ENCODE results near the gene GAB2.

GAB2 gene

DNA sequence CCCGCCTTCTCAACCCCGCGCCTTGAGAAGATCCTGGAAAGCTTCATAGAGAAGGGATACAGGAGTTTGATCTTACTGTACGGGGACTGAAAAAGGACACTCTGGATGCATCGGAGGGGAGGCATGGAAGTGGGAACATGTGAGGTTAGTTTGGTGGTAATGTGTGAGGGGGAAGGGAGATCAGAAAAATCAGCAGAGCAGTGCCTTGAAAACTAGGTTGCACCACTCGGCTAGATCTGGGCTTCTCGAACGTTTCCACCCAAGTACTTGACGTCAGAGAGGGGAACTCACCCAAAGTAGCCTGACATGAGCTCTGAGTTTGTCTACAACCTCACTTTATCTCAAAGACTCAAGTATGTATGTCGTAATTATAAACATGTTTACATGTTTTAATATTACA lies 214.4 kb downstream of the GAB2 start:
- no peak overlapping the region for H3K9ac ChIP-seq (ENCODE audit: low read depth in 1 of 2, low read length in 2 of 2)
- H3K9me3 ChIP-seq (ENCODE audit: control insufficient read depth in 2 of 2, low read length in 2 of 2): no peaks in the 10 kb centered on the region
- H3K27me3 ChIP-seq (ENCODE audit: control insufficient read depth in 2 of 2, insufficient read depth in 2 of 2, low read length in 2 of 2): no peaks in the 10 kb centered on the region
- H3K4me1 ChIP-seq (ENCODE audit: control insufficient read depth in 2 of 2, insufficient read depth in 2 of 2, low read length in 2 of 2): peaks cover 0 to 3% of the 10 kb centered on the region in 2 donors
- peak overlapping the region in 1 of 2 donors; percentile 2 for H3K27ac ChIP-seq (ENCODE audit: low read depth in 2 of 2, low read length in 2 of 2)
- peaks cover 0 to 21% of the 10 kb centered on the region in 2 donors for H3K36me3 ChIP-seq (ENCODE audit: control insufficient read depth in 2 of 2, insufficient read depth in 2 of 2, low read length in 2 of 2)
- no peak overlapping the region for H3K4me3 ChIP-seq (ENCODE audit: low read length in 2 of 2)

DNA sequence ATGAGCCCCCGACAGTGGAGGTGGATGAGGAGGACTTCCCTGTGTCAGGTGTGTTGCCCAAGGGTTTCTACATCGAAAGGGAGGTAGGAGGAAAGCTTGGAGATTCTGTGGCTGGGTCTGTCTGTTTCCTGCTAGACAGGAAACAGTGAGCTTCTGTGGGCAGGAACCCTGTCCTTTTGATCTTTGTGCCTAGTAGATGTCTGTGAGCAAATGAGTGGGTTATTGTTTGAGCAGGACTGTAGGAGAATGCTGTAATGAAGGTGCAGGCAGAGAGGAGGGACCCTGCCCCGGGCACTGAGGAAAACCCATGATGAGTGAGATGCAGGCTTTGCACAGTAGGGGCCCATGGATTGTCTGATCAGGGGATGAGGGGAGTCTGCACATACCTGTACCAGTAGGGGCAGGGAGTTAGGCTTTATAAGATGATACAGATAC lies 214.9 kb downstream of the GAB2 start:
- no peaks in the 10 kb centered on the region for H3K9me3 ChIP-seq (ENCODE audit: control insufficient read depth in 2 of 2, low read length in 2 of 2)
- H3K4me3 ChIP-seq (ENCODE audit: low read length in 2 of 2): no peak overlapping the region
- no peaks in the 10 kb centered on the region for H3K27me3 ChIP-seq (ENCODE audit: control insufficient read depth in 2 of 2, insufficient read depth in 2 of 2, low read length in 2 of 2)
- H3K4me1 ChIP-seq (ENCODE audit: control insufficient read depth in 2 of 2, insufficient read depth in 2 of 2, low read length in 2 of 2): peaks cover 0 to 3% of the 10 kb centered on the region in 2 donors
- peak overlapping the region in 1 of 2 donors; percentile 2 for H3K27ac ChIP-seq (ENCODE audit: low read depth in 2 of 2, low read length in 2 of 2)
- H3K36me3 ChIP-seq (ENCODE audit: control insufficient read depth in 2 of 2, insufficient read depth in 2 of 2, low read length in 2 of 2): peaks cover 3 to 21% of the 10 kb centered on the region in 2 donors
- no peak overlapping the region for H3K9ac ChIP-seq (ENCODE audit: low read depth in 1 of 2, low read length in 2 of 2)

- peaks cover 3 to 19% of the 10 kb centered on the region in 2 donors for H3K36me3 ChIP-seq (ENCODE audit: control insufficient read depth in 2 of 2, insufficient read depth in 2 of 2, low read length in 2 of 2)
- H3K4me3 ChIP-seq (ENCODE audit: low read length in 2 of 2): no peak overlapping the region
- H3K9me3 ChIP-seq (ENCODE audit: control insufficient read depth in 2 of 2, low read length in 2 of 2): no peaks in the 10 kb centered on the region
- H3K4me1 ChIP-seq (ENCODE audit: control insufficient read depth in 2 of 2, insufficient read depth in 2 of 2, low read length in 2 of 2): peaks cover 0 to 3% of the 10 kb centered on the region in 2 donors
- no peak overlapping the region for H3K9ac ChIP-seq (ENCODE audit: low read depth in 1 of 2, low read length in 2 of 2)
- no peaks in the 10 kb centered on the region for H3K27me3 ChIP-seq (ENCODE audit: control insufficient read depth in 2 of 2, insufficient read depth in 2 of 2, low read length in 2 of 2)
- H3K27ac ChIP-seq (ENCODE audit: low read depth in 2 of 2, low read length in 2 of 2): no peak overlapping the region
These were observed 216.4 kb downstream of the GAB2 start for GRCh38 chr11:78201096-78201818.

DNA sequence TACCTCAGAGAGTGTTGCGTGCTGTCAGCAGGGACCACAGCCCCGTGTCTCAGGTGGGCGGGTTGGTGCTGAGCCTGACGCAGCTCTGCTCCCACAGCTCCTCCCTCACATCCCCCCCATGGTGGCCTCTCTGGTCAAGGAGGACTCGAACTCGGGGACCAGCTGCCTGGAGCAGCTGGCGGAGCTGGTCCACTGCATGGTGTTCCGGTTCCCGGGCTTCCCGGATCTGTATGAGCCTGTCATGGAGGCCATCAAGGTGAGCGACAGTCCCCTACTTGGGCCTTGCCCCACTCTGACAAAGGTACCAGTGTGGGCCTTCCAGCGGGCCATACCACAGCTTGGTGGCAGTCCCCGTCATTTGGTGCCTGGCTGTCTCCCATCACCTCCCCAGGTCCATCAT lies 217.1 kb downstream of the GAB2 start:
- Histone ChIP-seq H3K36me3 (ENCODE audit: control insufficient read depth in 2 of 2, insufficient read depth in 2 of 2, low read length in 2 of 2) (peaks cover 3 to 16% of the 10 kb centered on the region in 2 donors), H3K27me3 (ENCODE audit: control insufficient read depth in 2 of 2, insufficient read depth in 2 of 2, low read length in 2 of 2) (no peaks in the 10 kb centered on the region), H3K27ac (ENCODE audit: low read depth in 2 of 2, low read length in 2 of 2) (no peak overlapping the region), H3K9me3 (ENCODE audit: control insufficient read depth in 2 of 2, low read length in 2 of 2) (no peaks in the 10 kb centered on the region), H3K9ac (ENCODE audit: low read depth in 1 of 2, low read length in 2 of 2) (no peak overlapping the region), H3K4me3 (ENCODE audit: low read length in 2 of 2) (no peak overlapping the region), H3K4me1 (ENCODE audit: control insufficient read depth in 2 of 2, insufficient read depth in 2 of 2, low read length in 2 of 2) (peaks cover 0 to 3% of the 10 kb centered on the region in 2 donors)

- peaks cover 0 to 3% of the 10 kb centered on the region in 2 donors for H3K4me1 ChIP-seq (ENCODE audit: control insufficient read depth in 2 of 2, insufficient read depth in 2 of 2, low read length in 2 of 2)
- H3K4me3 ChIP-seq (ENCODE audit: low read length in 2 of 2): no peak overlapping the region
- H3K27ac ChIP-seq (ENCODE audit: low read depth in 2 of 2, low read length in 2 of 2): no peak overlapping the region
- no peak overlapping the region for H3K9ac ChIP-seq (ENCODE audit: low read depth in 1 of 2, low read length in 2 of 2)
- H3K36me3 ChIP-seq (ENCODE audit: control insufficient read depth in 2 of 2, insufficient read depth in 2 of 2, low read length in 2 of 2): peaks cover 3 to 16% of the 10 kb centered on the region in 2 donors
- H3K27me3 ChIP-seq (ENCODE audit: control insufficient read depth in 2 of 2, insufficient read depth in 2 of 2, low read length in 2 of 2): no peaks in the 10 kb centered on the region
- H3K9me3 ChIP-seq (ENCODE audit: control insufficient read depth in 2 of 2, low read length in 2 of 2): no peaks in the 10 kb centered on the region
These were observed 217.6 kb downstream of the GAB2 start for GRCh38 chr11:78200061-78200460.

GRCh38 chr11:78199653-78200015 lies 218.0 kb downstream of the GAB2 start:
- Histone ChIP-seq H3K9ac (ENCODE audit: low read depth in 1 of 2, low read length in 2 of 2) (no peak overlapping the region), H3K4me1 (ENCODE audit: control insufficient read depth in 2 of 2, insufficient read depth in 2 of 2, low read length in 2 of 2) (peaks cover 0 to 3% of the 10 kb centered on the region in 2 donors), H3K27me3 (ENCODE audit: control insufficient read depth in 2 of 2, insufficient read depth in 2 of 2, low read length in 2 of 2) (no peaks in the 10 kb centered on the region), H3K4me3 (ENCODE audit: low read length in 2 of 2) (no peak overlapping the region), H3K9me3 (ENCODE audit: control insufficient read depth in 2 of 2, low read length in 2 of 2) (no peaks in the 10 kb centered on the region), H3K36me3 (ENCODE audit: control insufficient read depth in 2 of 2, insufficient read depth in 2 of 2, low read length in 2 of 2) (peaks cover 3 to 16% of the 10 kb centered on the region in 2 donors), H3K27ac (ENCODE audit: low read depth in 2 of 2, low read length in 2 of 2) (no peak overlapping the region)

DNA sequence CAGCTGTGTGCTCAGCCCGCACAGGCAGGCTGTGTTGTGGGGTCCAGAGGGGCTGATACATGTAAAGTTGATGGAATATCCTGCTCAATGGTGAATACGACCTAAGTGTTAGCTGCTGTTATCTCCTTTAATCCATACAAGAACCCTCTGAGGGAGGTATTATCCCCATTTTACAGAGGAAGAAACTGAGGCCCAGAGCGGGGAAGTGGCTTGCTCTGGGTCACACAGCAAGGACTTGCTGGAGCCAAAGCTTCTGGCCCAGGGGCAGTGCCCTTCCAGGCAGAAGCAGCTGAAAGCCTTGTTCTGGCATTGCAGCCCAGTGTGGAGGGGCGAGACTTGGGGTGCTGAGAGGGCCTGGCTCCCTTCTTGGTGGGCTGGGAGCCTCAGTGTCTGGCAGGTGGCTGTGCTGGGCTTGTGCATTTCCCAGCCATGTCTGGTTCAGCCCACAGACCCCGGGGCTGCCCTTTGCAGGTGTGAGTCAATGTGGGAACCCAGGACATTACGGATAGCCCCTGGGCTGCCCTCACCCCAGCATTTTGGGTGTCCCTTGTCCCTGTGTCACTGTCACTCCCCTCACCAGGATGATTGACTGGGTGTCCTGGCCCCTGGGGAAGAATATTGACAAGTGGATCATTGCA lies 218.5 kb downstream of the GAB2 start:
- Histone ChIP-seq H3K4me3 (ENCODE audit: low read length in 2 of 2) (no peak overlapping the region), H3K27ac (ENCODE audit: low read depth in 2 of 2, low read length in 2 of 2) (no peak overlapping the region), H3K9ac (ENCODE audit: low read depth in 1 of 2, low read length in 2 of 2) (no peak overlapping the region), H3K36me3 (ENCODE audit: control insufficient read depth in 2 of 2, insufficient read depth in 2 of 2, low read length in 2 of 2) (peaks cover 3 to 16% of the 10 kb centered on the region in 2 donors), H3K4me1 (ENCODE audit: control insufficient read depth in 2 of 2, insufficient read depth in 2 of 2, low read length in 2 of 2) (peaks cover 0 to 3% of the 10 kb centered on the region in 2 donors), H3K27me3 (ENCODE audit: control insufficient read depth in 2 of 2, insufficient read depth in 2 of 2, low read length in 2 of 2) (no peaks in the 10 kb centered on the region), H3K9me3 (ENCODE audit: control insufficient read depth in 2 of 2, low read length in 2 of 2) (no peaks in the 10 kb centered on the region)

- H3K9ac ChIP-seq (ENCODE audit: low read depth in 1 of 2, low read length in 2 of 2): no peak overlapping the region
- H3K9me3 ChIP-seq (ENCODE audit: control insufficient read depth in 2 of 2, low read length in 2 of 2): no peaks in the 10 kb centered on the region
- no peaks in the 10 kb centered on the region for H3K27me3 ChIP-seq (ENCODE audit: control insufficient read depth in 2 of 2, insufficient read depth in 2 of 2, low read length in 2 of 2)
- H3K4me1 ChIP-seq (ENCODE audit: control insufficient read depth in 2 of 2, insufficient read depth in 2 of 2, low read length in 2 of 2): peaks cover 0 to 3% of the 10 kb centered on the region in 2 donors
- H3K4me3 ChIP-seq (ENCODE audit: low read length in 2 of 2): no peak overlapping the region
- peaks cover 3 to 16% of the 10 kb centered on the region in 2 donors for H3K36me3 ChIP-seq (ENCODE audit: control insufficient read depth in 2 of 2, insufficient read depth in 2 of 2, low read length in 2 of 2)
- no peak overlapping the region for H3K27ac ChIP-seq (ENCODE audit: low read depth in 2 of 2, low read length in 2 of 2)
These were observed 219.8 kb downstream of the GAB2 start for GRCh38 chr11:78197816-78198215.

DNA sequence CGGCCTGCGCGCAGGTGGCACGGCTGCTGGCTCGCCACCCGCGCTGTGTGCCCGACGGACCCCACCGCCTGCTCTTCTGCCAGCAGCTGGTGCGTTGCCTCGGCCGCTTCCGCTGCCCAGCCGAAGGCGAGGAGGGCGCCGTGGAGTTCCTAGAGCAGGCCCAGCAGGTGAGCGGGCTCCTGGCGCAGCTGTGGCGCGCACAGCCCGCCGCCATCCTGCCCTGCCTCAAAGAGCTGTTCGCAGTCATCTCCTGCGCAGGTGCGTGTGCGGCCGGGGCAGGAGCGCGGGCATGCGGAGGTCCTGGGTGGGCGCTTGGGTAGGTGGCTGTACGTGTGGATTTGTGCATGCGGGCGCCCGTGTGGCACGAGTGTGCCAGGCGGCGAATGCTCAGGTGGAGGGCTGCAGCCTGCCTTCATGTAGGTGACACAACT lies 220.9 kb downstream of the GAB2 start:
- no peaks in the 10 kb centered on the region for H3K27me3 ChIP-seq (ENCODE audit: control insufficient read depth in 2 of 2, insufficient read depth in 2 of 2, low read length in 2 of 2)
- no peak overlapping the region for H3K27ac ChIP-seq (ENCODE audit: low read depth in 2 of 2, low read length in 2 of 2)
- no peak overlapping the region for H3K9ac ChIP-seq (ENCODE audit: low read depth in 1 of 2, low read length in 2 of 2)
- no peaks in the 10 kb centered on the region for H3K9me3 ChIP-seq (ENCODE audit: control insufficient read depth in 2 of 2, low read length in 2 of 2)
- H3K4me3 ChIP-seq (ENCODE audit: low read length in 2 of 2): no peak overlapping the region
- H3K4me1 ChIP-seq (ENCODE audit: control insufficient read depth in 2 of 2, insufficient read depth in 2 of 2, low read length in 2 of 2): no peaks in the 10 kb centered on the region
- peaks cover 3 to 16% of the 10 kb centered on the region in 2 donors for H3K36me3 ChIP-seq (ENCODE audit: control insufficient read depth in 2 of 2, insufficient read depth in 2 of 2, low read length in 2 of 2)

DNA sequence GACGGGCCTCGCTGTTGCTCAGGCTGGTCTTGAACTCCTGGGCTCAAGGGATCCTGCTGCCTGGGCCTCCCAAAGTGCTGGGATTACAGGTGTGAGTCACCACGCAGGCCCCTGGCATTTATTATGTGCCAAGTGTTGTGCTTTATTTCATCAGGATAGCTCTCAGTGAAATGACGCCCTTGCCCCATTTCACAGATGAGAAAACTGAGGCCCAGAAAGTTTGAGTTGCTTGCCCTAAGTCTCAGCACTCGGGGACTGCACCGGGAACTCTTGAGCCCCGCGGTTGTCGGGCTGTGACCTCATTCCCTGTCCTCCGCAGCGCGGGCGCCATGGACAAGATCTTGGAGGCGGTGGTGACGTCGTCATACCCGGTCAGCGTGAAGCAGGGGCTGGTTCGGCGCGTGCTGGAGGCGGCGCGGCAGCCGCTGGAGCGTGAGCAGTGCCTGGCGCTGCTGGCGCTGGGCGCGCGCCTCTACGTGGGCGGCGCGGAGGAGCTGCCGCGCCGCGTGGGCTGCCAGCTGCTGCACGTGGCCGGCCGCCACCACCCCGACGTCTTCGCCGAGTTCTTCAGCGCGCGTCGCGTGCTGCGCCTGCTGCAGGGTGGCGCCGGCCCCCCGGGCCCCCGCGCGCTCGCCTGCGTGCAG lies 221.6 kb downstream of the GAB2 start:
- Histone ChIP-seq H3K27me3 (ENCODE audit: control insufficient read depth in 2 of 2, insufficient read depth in 2 of 2, low read length in 2 of 2) (no peaks in the 10 kb centered on the region), H3K27ac (ENCODE audit: low read depth in 2 of 2, low read length in 2 of 2) (no peak overlapping the region), H3K4me3 (ENCODE audit: low read length in 2 of 2) (no peak overlapping the region), H3K36me3 (ENCODE audit: control insufficient read depth in 2 of 2, insufficient read depth in 2 of 2, low read length in 2 of 2) (peaks cover 3 to 15% of the 10 kb centered on the region in 2 donors), H3K9me3 (ENCODE audit: control insufficient read depth in 2 of 2, low read length in 2 of 2) (no peaks in the 10 kb centered on the region), H3K9ac (ENCODE audit: low read depth in 1 of 2, low read length in 2 of 2) (no peak overlapping the region), H3K4me1 (ENCODE audit: control insufficient read depth in 2 of 2, insufficient read depth in 2 of 2, low read length in 2 of 2) (no peaks in the 10 kb centered on the region)

Data from mucosa of rectum (tissue), 2 donors.